CD4-positive, alpha-beta T cell (primary cell): Measurements from ENCODE around the gene TUT7. TPM values are rescaled to one million over a fixed set of nuclear protein-coding genes. Genes with fewer than 3 reads are reported as not detected.

Experiments used
- ATAC-seq: fragments of 200-7000 bp; cut with Tn5 transposase; one replicate; pipeline ENCODE4 v1.10.0; 2022; ENCODE audit warnings: mild to moderate bottlenecking; ENCODE audit not compliant: poor library complexity
- CTCF ChIA-PET: fragments of 350-600 bp; sonication (Branson Sonifier 250); formaldehyde crosslinking; loops from one replicate; lab custom pipeline; 2021; ENCODE audit warnings: antibody characterized with exemption, inconsistent platforms; lab: Charles Lee
- POLR2A ChIA-PET: fragments of 350-600 bp; sonication (Branson Sonifier 250); formaldehyde crosslinking; loops from one replicate; lab custom pipeline; 2021; ENCODE audit warnings: antibody characterized with exemption, inconsistent platforms; lab: Charles Lee
- DNase-seq, 14 experiments: peaks; one replicate each; pipeline ENCODE4 v3.0.0-alpha.2; 2013 to 2020; ENCODE audit warnings: mixed read lengths in 2 of 14
- H3K27ac ChIP-seq, 2 donors: one replicate each; pipeline versions ENCODE4 v1.5.1 to v1.7.0; 2013; ENCODE audit warnings: low read length in 2 of 2, low read depth in 1 of 2, mild to moderate bottlenecking in 1 of 2
- H3K27me3 ChIP-seq, 2 experiments: 1 replicate in 1 of 2; 2 replicates in 1 of 2; pipeline versions ENCODE4 v1.6.1 to v1.7.0; 2013; ENCODE audit warnings: low read length in 2 of 2, control low read depth in 1 of 2, mild to moderate bottlenecking in 1 of 2, moderate library complexity in 1 of 2; ENCODE audit not compliant: insufficient read depth in 2 of 2, control insufficient read depth in 1 of 2
- H3K36me3 ChIP-seq: one replicate; pipeline ENCODE4 v1.6.1; 2013; ENCODE audit warnings: low read length, control low read depth; ENCODE audit not compliant: insufficient read depth
- H3K4me1 ChIP-seq: one replicate; pipeline ENCODE4 v1.6.1; 2013; ENCODE audit warnings: low read length, control low read depth; ENCODE audit not compliant: insufficient read depth
- H3K4me3 ChIP-seq: one replicate; pipeline ENCODE4 v1.5.1; 2013; ENCODE audit warnings: mild to moderate bottlenecking, low read length, moderate library complexity
- H3K9me3 ChIP-seq, 2 experiments: 1 replicate in 1 of 2; 2 replicates in 1 of 2; pipeline versions ENCODE4 v1.6.1 to v1.7.0; 2013; ENCODE audit warnings: low read length in 2 of 2, mild to moderate bottlenecking in 2 of 2, control low read depth in 1 of 2, moderate library complexity in 1 of 2; ENCODE audit not compliant: control insufficient read depth in 1 of 2, insufficient read depth in 1 of 2
- H3K27ac Mint-ChIP-seq: one replicate; pipeline ENCODE4 v1.8.0; 2020; ENCODE audit warnings: mixed read lengths
- H3K27me3 Mint-ChIP-seq: one replicate; pipeline ENCODE4 v1.8.0; 2021; ENCODE audit warnings: mixed read lengths
- H3K36me3 Mint-ChIP-seq: one replicate; pipeline ENCODE4 v1.8.0; 2021; ENCODE audit warnings: low read depth, mixed read lengths
- H3K4me1 Mint-ChIP-seq: one replicate; pipeline ENCODE4 v1.8.0; 2021; ENCODE audit warnings: low read depth, mixed read lengths
- H3K4me3 Mint-ChIP-seq: one replicate; pipeline ENCODE4 v1.8.0; 2020; ENCODE audit warnings: mild to moderate bottlenecking, mixed read lengths
- H3K9me3 Mint-ChIP-seq: one replicate; pipeline ENCODE4 v1.8.0; 2020; ENCODE audit warnings: mixed read lengths
- CTCF ChIP-seq: fragments of 200-600 bp; IDR thresholded peaks from one replicate; pipeline ENCODE4 v1.8.0; 2022; ENCODE audit warnings: antibody characterized with exemption, mild to moderate bottlenecking
- intact Hi-C, 2 experiments: fragments of 100-400 bp; cut with DNase I in 1 of 2; cut with micrococcal nuclease in 1 of 2; formaldehyde crosslinking; loops; one replicate each; pipeline versions ENCODE4 v1.15.1 to v1.9.0; 2023 to 2025; cut with DNase I, micrococcal nuclease
- total RNA-seq, 174 experiments: library from RNA in 2 of 174; stranded (reverse) in 2 of 174; gene quantifications; one replicate each; pipeline ENCODE4 v1.2.3 and lab custom pipeline; 2021 to 2026

The TUT7 gene
- total RNA-seq, 2 experiments from 2014 or later = 51.9 to 53.8 TPM

GRCh38 chr9:86241216-86241615 lies 113.0 kb downstream of the TUT7 start:
- no peak for DNase-seq
- H3K27ac Mint-ChIP-seq = no peak overlapping the region
- Histone ChIP-seq H3K36me3 (no peaks in the 10 kb centered on the region), H3K4me1 (no peaks in the 10 kb centered on the region), H3K4me3 (no peak overlapping the region), H3K9me3 (no peaks in the 10 kb centered on the region), H3K27ac (no peak overlapping the region), H3K27me3 (no peaks in the 10 kb centered on the region)
- no peaks in the 10 kb centered on the region for H3K27me3 Mint-ChIP-seq
- intact Hi-C loops = no loop called here
- CTCF ChIA-PET = no interaction called here
- H3K9me3 Mint-ChIP-seq = no peaks in the 10 kb centered on the region
- H3K4me3 Mint-ChIP-seq = no peak overlapping the region
- no peaks in the 10 kb centered on the region for H3K36me3 Mint-ChIP-seq
- ATAC-seq = no peak
- POLR2A ChIA-PET = no interaction called here
- H3K4me1 Mint-ChIP-seq = no peaks in the 10 kb centered on the region
- TF ChIP-seq CTCF = no peak

GRCh38 chr9:86238861-86239770 lies 115.1 kb downstream of the TUT7 start:
- intact Hi-C loops = no loop called here
- H3K36me3 Mint-ChIP-seq = no peaks in the 10 kb centered on the region

More at GRCh38 chr9:86238861-86239770, 115.1 kb downstream of the TUT7 start:
- H3K4me3 ChIP-seq = no peak overlapping the region
- no peak overlapping the region for H3K27ac Mint-ChIP-seq
- H3K4me1 ChIP-seq = no peaks in the 10 kb centered on the region
- H3K9me3 ChIP-seq = no peaks in the 10 kb centered on the region
- no peaks in the 10 kb centered on the region for H3K4me1 Mint-ChIP-seq
- H3K27me3 Mint-ChIP-seq = no peaks in the 10 kb centered on the region
- no peak overlapping the region for H3K4me3 Mint-ChIP-seq
- DNase-seq (no peak), ATAC-seq (no peak)
- no peaks in the 10 kb centered on the region for H3K36me3 ChIP-seq
- no peaks in the 10 kb centered on the region for H3K27me3 ChIP-seq
- POLR2A ChIA-PET = interaction anchor here (0.7 kb wide), 1 partner anchor 23 kb away, joined by 3 read pairs; no protein-coding TSS in a partner anchor
- H3K9me3 Mint-ChIP-seq = no peaks in the 10 kb centered on the region
- no peak overlapping the region for H3K27ac ChIP-seq
- CTCF ChIA-PET = interaction anchor here (0.7 kb wide), 1 partner anchor 175 kb away, joined by 3 read pairs; no protein-coding TSS in a partner anchor
- TF ChIP-seq CTCF = no peak

Other genes starting within 250 kb of the TUT7 start
- gene C9orf153, start 94.8 kb downstream of the TUT7 start, total RNA-seq = 1 to 10 TPM in 1 of 2 experiments, under 1 TPM in 1; 0.66 to 1.0 TPM
- 10 to 100 TPM; 85.3 to 91.6 TPM for gene ISCA1, start 71.9 kb downstream of the TUT7 start, total RNA-seq